CD4-positive, alpha-beta memory T cell (primary cell): ENCODE data around the gene APBB2. TPM values are rescaled to one million over a fixed set of nuclear protein-coding genes. Genes with fewer than 3 reads are reported as not detected.

Experiments used
- CTCF ChIA-PET: fragments of 350-600 bp; sonication (Branson Sonifier 250); formaldehyde crosslinking; loops from one replicate; lab custom pipeline; 2021; ENCODE audit warnings: inconsistent platforms; ENCODE audit not compliant: partially characterized antibody; lab: Charles Lee
- POLR2A ChIA-PET: fragments of 350-600 bp; sonication (Branson Sonifier 250); formaldehyde crosslinking; loops from one replicate; lab custom pipeline; 2021; ENCODE audit not compliant: partially characterized antibody; lab: Charles Lee
- DNase-seq, 5 donors: peaks; one replicate each; pipeline versions ENCODE4 v3.0.0 to v3.0.0-alpha.2; 2020 to 2022; ENCODE audit warnings: mixed read lengths in 1 of 5
- H3K27ac ChIP-seq: one replicate; pipeline ENCODE4 v1.7.0; 2013; ENCODE audit warnings: low read depth, low read length
- H3K27me3 ChIP-seq: 2 replicates; pipeline ENCODE4 v1.7.0; 2013; ENCODE audit warnings: mild to moderate bottlenecking, low read length, moderate library complexity; ENCODE audit not compliant: insufficient read depth
- H3K36me3 ChIP-seq: 2 replicates; pipeline ENCODE4 v1.7.0; 2013; ENCODE audit warnings: mild to moderate bottlenecking, low read length, moderate library complexity; ENCODE audit not compliant: insufficient read depth
- H3K4me1 ChIP-seq: 2 replicates; pipeline ENCODE4 v1.7.0; 2013; ENCODE audit warnings: mild to moderate bottlenecking, low read length, moderate library complexity; ENCODE audit not compliant: insufficient read depth
- H3K4me3 ChIP-seq, 2 donors: one replicate each; pipeline ENCODE4 v1.7.0; 2013; ENCODE audit warnings: low read length in 2 of 2, mild to moderate bottlenecking in 1 of 2
- H3K9me3 ChIP-seq, 2 donors: one replicate each; pipeline ENCODE4 v1.7.0; 2013; ENCODE audit warnings: low read length in 2 of 2, control low read depth in 1 of 2; ENCODE audit not compliant: control insufficient read depth in 1 of 2
- H3K27ac Mint-ChIP-seq, 7 donors: one replicate each; pipeline ENCODE4 v1.8.0; 2020 to 2021; ENCODE audit warnings: mixed read lengths in 7 of 7, mild to moderate bottlenecking in 6 of 7, inconsistent platforms in 3 of 7, moderate library complexity in 3 of 7
- H3K27me3 Mint-ChIP-seq, 2 donors: one replicate each; pipeline ENCODE4 v1.8.0; 2020 to 2021; ENCODE audit warnings: mixed read lengths in 2 of 2
- H3K36me3 Mint-ChIP-seq, 2 donors: one replicate each; pipeline ENCODE4 v1.8.0; 2020 to 2021; ENCODE audit warnings: mixed read lengths in 2 of 2, inconsistent platforms in 1 of 2, mild to moderate bottlenecking in 1 of 2
- H3K4me1 Mint-ChIP-seq, 4 donors: one replicate each; pipeline ENCODE4 v1.8.0; 2020 to 2021; ENCODE audit warnings: mixed read lengths in 4 of 4, mild to moderate bottlenecking in 1 of 4
- H3K4me3 Mint-ChIP-seq, 8 donors: one replicate each; pipeline ENCODE4 v1.8.0; 2020 to 2021; ENCODE audit warnings: mixed read lengths in 8 of 8, mild to moderate bottlenecking in 7 of 8, moderate library complexity in 6 of 8, inconsistent platforms in 3 of 8
- H3K9me3 Mint-ChIP-seq, 8 donors: one replicate each; pipeline ENCODE4 v1.8.0; 2020 to 2021; ENCODE audit warnings: mixed read lengths in 8 of 8, mild to moderate bottlenecking in 5 of 8, inconsistent platforms in 3 of 8, moderate library complexity in 1 of 8
- intact Hi-C: fragments of 100-400 bp; cut with micrococcal nuclease; formaldehyde crosslinking; loops from one replicate; pipeline ENCODE4 v1.15.1; 2023
- polyA plus RNA-seq, 2 donors: library from polyadenylated mRNA; unstranded; fragments of 300-500 nt; fragmentation: Illumina TruSeq; gene quantifications; one replicate each; pipeline ENCODE4 v1.2.3, GENCODE V29; 2021
- total RNA-seq, 2 experiments: library from RNA; stranded (reverse); gene quantifications; one replicate each; pipeline ENCODE4 v1.2.3, GENCODE V29; 2021

The APBB2 gene
- total and polyA plus RNA-seq, 4 experiments from 2014 or later: 0.50 to 0.58 TPM; not detected in 2

- Mint-ChIP-seq H3K9me3 (peaks cover 0 to 7% (median 0%) of the 10 kb centered on the region in 8 donors), H3K27ac (no peak overlapping the region), H3K4me3 (no peak overlapping the region), H3K36me3 (no peaks in the 10 kb centered on the region), H3K27me3 (peaks cover 0 to 3% of the 10 kb centered on the region in 2 donors), H3K4me1 (no peaks in the 10 kb centered on the region)
- no peaks in the 10 kb centered on the region for H3K27me3 ChIP-seq
- H3K4me3 ChIP-seq: no peak overlapping the region
- no peak for DNase-seq
- H3K36me3 ChIP-seq: no peaks in the 10 kb centered on the region
- POLR2A ChIA-PET: no interaction called here
- intact Hi-C loops: no loop called here
- H3K4me1 ChIP-seq: no peaks in the 10 kb centered on the region
- H3K27ac ChIP-seq: no peak overlapping the region
- CTCF ChIA-PET: no interaction called here
- no peaks in the 10 kb centered on the region for H3K9me3 ChIP-seq
These were observed 33.3 kb downstream of the APBB2 start for GRCh38 chr4:41181037-41181436.

- Mint-ChIP-seq H3K4me1 (no peaks in the 10 kb centered on the region), H3K9me3 (peaks cover 0 to 7% (median 0%) of the 10 kb centered on the region in 8 donors), H3K27ac (no peak overlapping the region), H3K27me3 (peaks cover 0 to 3% of the 10 kb centered on the region in 2 donors), H3K4me3 (no peak overlapping the region), H3K36me3 (no peaks in the 10 kb centered on the region)
- Histone ChIP-seq H3K27me3 (no peaks in the 10 kb centered on the region), H3K9me3 (no peaks in the 10 kb centered on the region), H3K36me3 (no peaks in the 10 kb centered on the region), H3K4me1 (no peaks in the 10 kb centered on the region), H3K27ac (no peak overlapping the region), H3K4me3 (no peak overlapping the region)
- no peak for DNase-seq
- CTCF ChIA-PET: no interaction called here
- POLR2A ChIA-PET: no interaction called here
- intact Hi-C loops: no loop called here
These were observed 34.7 kb downstream of the APBB2 start for GRCh38 chr4:41179498-41180195.

GRCh38 chr4:41178372-41179370 is 35.7 kb downstream of the APBB2 start:
- H3K27me3 ChIP-seq: no peaks in the 10 kb centered on the region
- Mint-ChIP-seq H3K9me3 (peaks cover 0 to 7% (median 0%) of the 10 kb centered on the region in 8 donors), H3K4me1 (no peaks in the 10 kb centered on the region), H3K27ac (no peak overlapping the region), H3K4me3 (no peak overlapping the region), H3K36me3 (no peaks in the 10 kb centered on the region), H3K27me3 (peaks cover 0 to 3% of the 10 kb centered on the region in 2 donors)
- no peak overlapping the region for H3K27ac ChIP-seq
- POLR2A ChIA-PET: no interaction called here
- H3K4me1 ChIP-seq: no peaks in the 10 kb centered on the region
- no peaks in the 10 kb centered on the region for H3K36me3 ChIP-seq
- CTCF ChIA-PET: no interaction called here
- no peaks in the 10 kb centered on the region for H3K9me3 ChIP-seq
- H3K4me3 ChIP-seq: no peak overlapping the region
- no peak for DNase-seq
- intact Hi-C loops: no loop called here

- Mint-ChIP-seq H3K9me3 (no peaks in the 10 kb centered on the region), H3K36me3 (no peaks in the 10 kb centered on the region), H3K27me3 (peaks cover 0 to 4% of the 10 kb centered on the region in 2 donors), H3K27ac (no peak overlapping the region), H3K4me1 (no peaks in the 10 kb centered on the region), H3K4me3 (no peak overlapping the region)
- Histone ChIP-seq H3K4me1 (no peaks in the 10 kb centered on the region), H3K27me3 (no peaks in the 10 kb centered on the region), H3K4me3 (no peak overlapping the region), H3K36me3 (no peaks in the 10 kb centered on the region), H3K27ac (no peak overlapping the region), H3K9me3 (no peaks in the 10 kb centered on the region)
- intact Hi-C loops: no loop called here
- ChIA-PET POLR2A (no interaction called here), CTCF (no interaction called here)
- no peak for DNase-seq
These were observed 37.3 kb downstream of the APBB2 start for GRCh38 chr4:41177016-41177415.

GRCh38 chr4:41176340-41176739 is 38.0 kb downstream of the APBB2 start:
- peaks cover 0 to 4% of the 10 kb centered on the region in 2 donors for H3K27me3 Mint-ChIP-seq
- no peak overlapping the region for H3K4me3 Mint-ChIP-seq
- Histone ChIP-seq H3K36me3 (no peaks in the 10 kb centered on the region), H3K9me3 (no peaks in the 10 kb centered on the region), H3K27ac (no peak overlapping the region), H3K4me3 (no peak overlapping the region), H3K4me1 (no peaks in the 10 kb centered on the region), H3K27me3 (no peaks in the 10 kb centered on the region)
- H3K4me1 Mint-ChIP-seq: no peaks in the 10 kb centered on the region
- H3K36me3 Mint-ChIP-seq: no peaks in the 10 kb centered on the region
- no peaks in the 10 kb centered on the region for H3K9me3 Mint-ChIP-seq
- ChIA-PET POLR2A (no interaction called here), CTCF (no interaction called here)
- DNase-seq: no peak
- intact Hi-C loops: no loop called here
- no peak overlapping the region for H3K27ac Mint-ChIP-seq

GRCh38 chr4:41175794-41176193 is 38.5 kb downstream of the APBB2 start:
- H3K4me1 ChIP-seq: no peaks in the 10 kb centered on the region
- H3K9me3 Mint-ChIP-seq: no peaks in the 10 kb centered on the region
- no peak overlapping the region for H3K4me3 ChIP-seq
- ChIA-PET POLR2A (no interaction called here), CTCF (no interaction called here)
- no peak for DNase-seq
- H3K36me3 ChIP-seq: no peaks in the 10 kb centered on the region
- H3K27me3 ChIP-seq: no peaks in the 10 kb centered on the region
- no peaks in the 10 kb centered on the region for H3K36me3 Mint-ChIP-seq
- no peaks in the 10 kb centered on the region for H3K9me3 ChIP-seq
- no peak overlapping the region for H3K4me3 Mint-ChIP-seq
- no peaks in the 10 kb centered on the region for H3K4me1 Mint-ChIP-seq
- H3K27ac ChIP-seq: no peak overlapping the region
- no peak overlapping the region for H3K27ac Mint-ChIP-seq
- intact Hi-C loops: no loop called here
- H3K27me3 Mint-ChIP-seq: peaks cover 0 to 4% of the 10 kb centered on the region in 2 donors

GRCh38 chr4:41174444-41174843 is 39.9 kb downstream of the APBB2 start:
- Mint-ChIP-seq H3K36me3 (no peaks in the 10 kb centered on the region), H3K4me3 (no peak overlapping the region), H3K4me1 (no peaks in the 10 kb centered on the region), H3K9me3 (no peaks in the 10 kb centered on the region), H3K27me3 (peaks cover 0 to 4% of the 10 kb centered on the region in 2 donors), H3K27ac (peak overlapping the region in 1 of 7 donors; percentile 5)
- no peak overlapping the region for H3K4me3 ChIP-seq
- H3K27me3 ChIP-seq: no peaks in the 10 kb centered on the region
- ChIA-PET CTCF (no interaction called here), POLR2A (no interaction called here)
- intact Hi-C loops: no loop called here
- no peaks in the 10 kb centered on the region for H3K36me3 ChIP-seq
- H3K9me3 ChIP-seq: no peaks in the 10 kb centered on the region
- DNase-seq: no peak
- no peak overlapping the region for H3K27ac ChIP-seq
- H3K4me1 ChIP-seq: no peaks in the 10 kb centered on the region
